GM10266 (cell line): ENCODE results near the gene FAM83E.
"Not testable (repeated sequence)": the region's sequence is repeated elsewhere in the genome, so short reads cannot be mapped to it uniquely, and the experiment has no call there.

Source experiments
- DNase-seq: peaks from one replicate; pipeline ENCODE4 v3.0.0; 2012; ENCODE audit errors: extremely low spot score
- TF ChIP-seq, protein P1 (sequence below): IDR thresholded peaks from 2 replicates; pipeline ENCODE4 v1.5.1; 2012; ENCODE audit warnings: mild to moderate bottlenecking, low read depth; ENCODE audit not compliant: control insufficient read depth, insufficient read depth; ENCODE audit errors: missing control alignments

The FAM83E gene

DNA sequence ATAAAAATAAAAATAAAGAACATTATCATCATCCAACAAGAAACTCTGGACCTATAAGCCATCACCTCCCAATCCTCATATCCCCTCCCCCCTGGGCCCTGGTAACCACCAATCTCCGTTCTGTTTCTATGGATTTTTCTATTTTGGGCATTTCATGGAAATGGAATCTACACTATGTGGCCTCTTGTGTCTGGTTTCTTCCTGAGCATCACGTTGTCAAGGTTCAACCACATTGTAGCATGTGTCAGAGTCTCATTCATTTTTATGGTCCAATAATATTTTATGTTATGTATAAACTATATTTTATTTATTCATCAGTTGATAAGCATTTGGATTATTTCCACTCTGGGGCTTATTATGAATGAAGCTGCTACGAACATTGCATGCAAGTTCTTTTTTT, 36.0 kb downstream of the FAM83E start:
- no peak for DNase-seq
- TF ChIP-seq, protein P1, sequence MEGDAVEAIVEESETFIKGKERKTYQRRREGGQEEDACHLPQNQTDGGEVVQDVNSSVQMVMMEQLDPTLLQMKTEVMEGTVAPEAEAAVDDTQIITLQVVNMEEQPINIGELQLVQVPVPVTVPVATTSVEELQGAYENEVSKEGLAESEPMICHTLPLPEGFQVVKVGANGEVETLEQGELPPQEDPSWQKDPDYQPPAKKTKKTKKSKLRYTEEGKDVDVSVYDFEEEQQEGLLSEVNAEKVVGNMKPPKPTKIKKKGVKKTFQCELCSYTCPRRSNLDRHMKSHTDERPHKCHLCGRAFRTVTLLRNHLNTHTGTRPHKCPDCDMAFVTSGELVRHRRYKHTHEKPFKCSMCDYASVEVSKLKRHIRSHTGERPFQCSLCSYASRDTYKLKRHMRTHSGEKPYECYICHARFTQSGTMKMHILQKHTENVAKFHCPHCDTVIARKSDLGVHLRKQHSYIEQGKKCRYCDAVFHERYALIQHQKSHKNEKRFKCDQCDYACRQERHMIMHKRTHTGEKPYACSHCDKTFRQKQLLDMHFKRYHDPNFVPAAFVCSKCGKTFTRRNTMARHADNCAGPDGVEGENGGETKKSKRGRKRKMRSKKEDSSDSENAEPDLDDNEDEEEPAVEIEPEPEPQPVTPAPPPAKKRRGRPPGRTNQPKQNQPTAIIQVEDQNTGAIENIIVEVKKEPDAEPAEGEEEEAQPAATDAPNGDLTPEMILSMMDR, result no peak

DNA sequence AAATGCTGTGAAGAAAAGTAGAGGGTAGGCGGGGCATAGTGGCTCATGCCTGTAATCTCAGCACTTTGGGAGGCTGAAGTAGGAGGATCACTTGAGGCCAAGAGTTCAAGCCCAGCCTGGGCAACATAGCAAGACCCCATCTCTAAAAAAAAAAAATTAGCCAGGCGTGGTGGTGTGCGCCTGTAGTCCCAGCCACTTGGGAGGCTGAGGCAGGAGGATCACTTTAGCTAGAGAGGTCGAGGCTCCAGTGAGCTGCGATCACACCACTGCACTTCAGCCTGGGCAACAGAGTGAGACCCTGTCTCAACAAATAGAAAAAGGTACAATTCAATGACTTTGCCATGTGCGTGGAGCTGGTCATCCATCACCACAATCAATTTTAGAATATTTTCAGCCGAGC, 37.0 kb downstream of the FAM83E start:
- DNase-seq, result not testable (repeated sequence)

DNA sequence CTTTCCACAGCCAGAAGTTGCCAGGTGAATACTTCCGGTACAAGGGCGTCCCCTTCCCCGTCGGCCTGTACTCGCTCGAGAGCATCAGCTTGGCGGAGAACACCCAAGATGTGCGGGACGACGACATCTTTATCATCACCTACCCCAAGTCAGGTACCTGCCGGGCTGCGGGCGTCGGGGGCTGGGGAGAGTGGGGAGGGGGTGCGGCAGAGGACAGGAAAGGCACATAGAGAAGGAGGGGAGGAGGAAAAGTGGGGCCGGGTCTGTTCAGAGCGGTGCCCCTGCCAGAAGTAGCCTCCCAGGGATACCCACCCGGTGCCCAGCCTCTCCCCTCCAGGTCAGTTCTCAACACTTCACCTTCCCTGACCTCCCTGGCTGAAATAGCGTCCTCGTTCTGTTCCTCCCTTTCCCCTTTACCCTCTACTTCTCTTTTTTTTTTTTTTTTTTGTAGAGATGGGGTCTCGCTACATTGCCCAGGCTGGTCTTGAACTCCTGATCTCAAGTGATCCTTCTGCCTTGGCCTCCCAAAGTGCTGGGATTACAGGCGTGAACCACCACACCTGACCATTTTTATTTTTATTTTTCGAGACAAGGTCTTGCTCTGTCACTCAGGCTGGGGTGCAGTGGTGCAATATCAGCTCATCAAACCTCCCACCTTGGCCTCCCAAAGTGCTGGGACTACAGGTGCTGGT, 38.8 kb downstream of the FAM83E start:
- TF ChIP-seq, protein P1, result no peak
- DNase-seq, result no peak

DNA sequence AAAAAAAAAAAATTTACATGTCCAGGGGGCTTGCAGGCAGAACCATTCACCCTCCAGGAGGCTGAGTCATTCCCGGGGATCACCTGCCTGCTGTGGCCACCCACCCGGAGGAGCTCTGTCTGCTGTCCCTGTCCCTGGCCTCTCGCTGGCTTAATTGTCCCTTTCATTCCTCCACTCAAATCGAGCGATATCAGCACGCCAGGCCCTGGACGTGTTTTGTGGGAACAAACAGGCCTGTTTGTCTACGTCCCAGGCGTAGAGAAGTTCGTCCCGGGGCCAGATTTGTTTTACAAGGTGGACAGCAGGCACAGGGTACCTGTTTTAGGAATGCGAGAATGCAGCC, 41.7 kb downstream of the FAM83E start:
- TF ChIP-seq, protein P1, result no peak
- DNase-seq, result no peak

DNA sequence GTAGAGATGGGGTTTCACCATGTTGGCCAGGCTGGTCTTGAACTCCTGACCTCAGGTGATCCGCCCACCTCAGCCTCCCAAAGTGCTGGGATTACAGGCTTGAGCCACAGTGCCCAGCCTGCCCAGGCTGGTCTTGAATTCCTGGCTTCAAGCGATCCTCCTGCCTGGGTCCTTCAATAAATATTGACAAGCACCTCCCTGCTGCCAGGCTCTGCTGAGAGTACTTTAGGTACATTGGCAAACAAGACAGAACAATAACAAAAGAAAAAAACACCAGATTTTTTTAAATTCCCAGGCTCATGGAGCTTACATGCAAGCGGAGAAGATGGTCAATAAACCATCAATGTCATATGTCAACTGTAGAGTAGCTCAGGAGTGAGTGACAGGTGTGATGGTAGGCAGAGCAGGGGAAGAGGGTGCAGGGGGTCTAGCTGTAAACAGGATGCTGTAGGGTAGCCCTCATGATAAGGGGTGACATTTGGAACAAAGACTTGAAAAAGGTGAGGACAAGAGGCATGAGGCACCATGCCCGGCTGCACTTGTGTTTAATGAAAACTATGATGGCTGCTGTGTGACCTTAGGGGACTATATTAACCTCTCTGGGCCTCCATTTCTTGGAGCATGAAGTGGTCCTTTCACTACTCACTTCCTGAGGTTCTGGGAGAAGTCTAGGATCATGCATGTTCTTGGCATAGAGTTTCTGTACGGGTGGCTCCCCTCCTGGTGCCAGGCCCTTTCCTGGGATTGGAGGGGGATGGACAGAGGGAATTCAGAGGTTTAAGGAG, 43.3 kb downstream of the FAM83E start:
- TF ChIP-seq, protein P1, result no peak
- DNase-seq, result no peak

DNA sequence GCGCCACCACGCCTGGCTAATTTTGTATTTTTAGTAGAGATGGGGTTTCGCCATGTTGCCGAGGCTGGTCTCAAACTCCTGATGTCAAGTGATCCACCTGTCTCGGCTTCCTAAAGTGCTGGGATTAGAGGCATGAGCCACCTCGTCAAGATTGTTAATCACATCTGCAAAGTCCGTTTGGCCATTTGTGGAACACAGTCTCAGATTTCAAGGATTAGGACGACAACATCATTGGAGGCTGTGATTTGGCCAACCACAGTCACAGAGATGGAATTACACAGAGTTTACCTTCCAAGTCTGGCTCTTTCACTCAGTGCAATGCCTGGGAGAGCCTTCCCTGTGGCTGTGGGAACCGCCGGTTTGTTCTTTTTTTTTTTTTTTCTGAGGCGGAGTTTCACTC, 45.1 kb downstream of the FAM83E start:
- DNase-seq, result no peak

DNA sequence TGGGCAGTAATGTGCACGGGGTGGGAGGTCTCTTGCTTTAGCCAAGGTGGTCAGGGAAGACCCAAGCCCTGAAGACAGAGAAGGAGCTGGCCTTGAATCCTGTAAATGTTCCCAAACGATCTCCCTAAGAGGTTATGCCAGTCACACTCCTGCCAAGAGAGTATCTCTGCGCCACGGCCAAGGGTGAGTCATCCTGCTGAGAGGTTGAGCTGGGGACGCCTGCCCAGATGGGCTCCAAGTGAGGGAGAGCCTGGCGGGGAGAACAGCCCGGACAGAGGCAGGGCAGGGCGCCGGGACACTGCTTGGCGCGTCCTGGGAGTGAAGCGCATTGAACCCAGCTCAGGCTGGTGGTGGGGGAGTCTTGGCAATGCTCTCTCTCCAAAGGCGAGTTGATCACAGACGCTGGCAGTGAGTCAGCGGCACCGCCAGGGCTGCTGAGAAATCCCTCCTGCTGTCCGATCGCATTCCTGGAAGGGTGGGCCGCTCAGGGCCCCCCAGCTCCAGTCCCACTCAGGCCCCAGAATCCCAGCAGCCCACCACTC, 46.5 kb downstream of the FAM83E start:
- DNase-seq, result no peak
- TF ChIP-seq, protein P1, result no peak

More for the DNA sequence above, 45.1 kb downstream of the FAM83E start:
- TF ChIP-seq, protein P1, result no peak
